PFSK-1 (cell line): ENCODE measurements around the gene HOXC6.

Experiments
- FOXP2 ChIP-seq: optimal IDR thresholded peaks from 2 replicates; pipeline ENCODE3; 2011; ENCODE audit warnings: borderline replicate concordance, control low read depth, inconsistent platforms; ENCODE audit not compliant: insufficient read depth; ENCODE audit errors: extremely low read length, extremely low read depth
- POLR2AphosphoS5 ChIP-seq: IDR thresholded peaks from 2 replicates; pipeline ENCODE4 v1.6.1; 2012; ENCODE audit warnings: low read depth, mild to moderate bottlenecking, control low read depth, low read length, moderate library complexity
- SIN3A ChIP-seq: IDR thresholded peaks from 2 replicates; pipeline ENCODE4 v1.6.1; 2012; ENCODE audit warnings: mild to moderate bottlenecking, low read length, moderate library complexity, borderline replicate concordance; ENCODE audit not compliant: insufficient read depth
- TAF1 ChIP-seq: IDR thresholded peaks from 2 replicates; pipeline ENCODE4 v1.6.1; 2012; ENCODE audit warnings: low read length, control low read depth, borderline replicate concordance; ENCODE audit not compliant: insufficient read depth
- TF ChIP-seq, protein P1 (sequence below), 2 experiments: IDR thresholded peaks; 2 replicates each; pipeline versions ENCODE4 v1.6.1 to v1.8.0; 2011 to 2012; ENCODE audit warnings: low read depth in 2 of 2, low read length in 2 of 2, control low read depth in 1 of 2, inconsistent platforms in 1 of 2, mild to moderate bottlenecking in 1 of 2, moderate library complexity in 1 of 2; ENCODE audit not compliant: insufficient read depth in 1 of 2

DNA sequence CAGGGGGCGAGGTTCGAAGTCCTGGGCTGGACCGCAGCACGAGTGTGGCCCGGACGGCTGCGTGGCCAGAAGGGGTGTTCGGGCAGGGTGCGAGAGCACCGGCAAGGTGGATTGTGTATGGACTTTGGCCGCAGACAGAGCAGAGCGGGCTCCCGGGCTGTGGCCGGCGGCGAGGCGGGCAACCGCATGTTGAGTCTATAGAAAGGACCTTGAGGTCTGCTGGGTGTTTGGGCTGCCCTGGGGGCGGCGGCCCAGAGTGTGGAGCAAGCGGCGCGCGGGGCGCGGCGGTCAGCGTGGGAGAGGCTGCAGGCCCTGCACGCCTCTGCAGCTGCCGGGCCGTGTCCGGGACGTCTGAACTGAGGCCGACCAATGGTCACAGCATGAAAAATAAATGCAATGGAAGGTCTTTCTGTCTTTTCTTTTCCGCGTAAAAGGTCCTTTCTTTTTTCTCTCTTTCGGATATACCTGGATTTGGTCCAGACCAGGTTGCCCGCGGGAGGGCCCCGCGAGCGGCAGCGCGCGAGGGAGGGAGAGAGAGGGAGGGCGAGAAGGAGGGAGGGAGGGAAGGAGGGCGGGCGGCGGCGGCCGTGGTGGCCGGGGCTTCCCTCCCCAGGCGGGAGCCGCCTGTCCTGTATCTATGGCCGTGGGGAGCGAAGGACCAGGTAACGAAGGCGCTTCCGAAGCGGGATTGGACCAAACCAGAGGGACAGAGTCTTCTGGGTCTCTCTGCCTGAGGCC is 33.8 kb upstream of the HOXC6 start:
- TF ChIP-seq TAF1 (no peak), POLR2AphosphoS5 (no peak), SIN3A (no peak), FOXP2 (no peak)
- TF ChIP-seq, protein P1, sequence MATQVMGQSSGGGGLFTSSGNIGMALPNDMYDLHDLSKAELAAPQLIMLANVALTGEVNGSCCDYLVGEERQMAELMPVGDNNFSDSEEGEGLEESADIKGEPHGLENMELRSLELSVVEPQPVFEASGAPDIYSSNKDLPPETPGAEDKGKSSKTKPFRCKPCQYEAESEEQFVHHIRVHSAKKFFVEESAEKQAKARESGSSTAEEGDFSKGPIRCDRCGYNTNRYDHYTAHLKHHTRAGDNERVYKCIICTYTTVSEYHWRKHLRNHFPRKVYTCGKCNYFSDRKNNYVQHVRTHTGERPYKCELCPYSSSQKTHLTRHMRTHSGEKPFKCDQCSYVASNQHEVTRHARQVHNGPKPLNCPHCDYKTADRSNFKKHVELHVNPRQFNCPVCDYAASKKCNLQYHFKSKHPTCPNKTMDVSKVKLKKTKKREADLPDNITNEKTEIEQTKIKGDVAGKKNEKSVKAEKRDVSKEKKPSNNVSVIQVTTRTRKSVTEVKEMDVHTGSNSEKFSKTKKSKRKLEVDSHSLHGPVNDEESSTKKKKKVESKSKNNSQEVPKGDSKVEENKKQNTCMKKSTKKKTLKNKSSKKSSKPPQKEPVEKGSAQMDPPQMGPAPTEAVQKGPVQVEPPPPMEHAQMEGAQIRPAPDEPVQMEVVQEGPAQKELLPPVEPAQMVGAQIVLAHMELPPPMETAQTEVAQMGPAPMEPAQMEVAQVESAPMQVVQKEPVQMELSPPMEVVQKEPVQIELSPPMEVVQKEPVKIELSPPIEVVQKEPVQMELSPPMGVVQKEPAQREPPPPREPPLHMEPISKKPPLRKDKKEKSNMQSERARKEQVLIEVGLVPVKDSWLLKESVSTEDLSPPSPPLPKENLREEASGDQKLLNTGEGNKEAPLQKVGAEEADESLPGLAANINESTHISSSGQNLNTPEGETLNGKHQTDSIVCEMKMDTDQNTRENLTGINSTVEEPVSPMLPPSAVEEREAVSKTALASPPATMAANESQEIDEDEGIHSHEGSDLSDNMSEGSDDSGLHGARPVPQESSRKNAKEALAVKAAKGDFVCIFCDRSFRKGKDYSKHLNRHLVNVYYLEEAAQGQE (IDR thresholded peaks at IDR 0.05; ENCODE audit: insufficient read depth in 1 of 2, low read depth in 2 of 2, low read length in 2 of 2), result no peak
